HepG2 (cell line): ENCODE results near the gene NUP85. TPM values are rescaled to one million over a fixed set of nuclear protein-coding genes. Genes with fewer than 3 reads are reported as not detected.

Experiments used
- ATAC-seq: fragments of 200-7000 bp; cut with Tn5 transposase; 3 replicates; pipeline ENCODE4 v1.9.1; 2020; ENCODE audit warnings: mild to moderate bottlenecking, moderate library complexity
- BruUV-seq: library from RNA; stranded (reverse); fragments of 400-500 nt; replicated peaks from 2 replicates; lab custom pipeline; 2021; lab: Mats Ljungman, UMichigan
- CTCF ChIA-PET: fragments of 300-600 bp; formaldehyde crosslinking; extraction: SDS; loops from one replicate; lab custom pipeline; 2021; ENCODE audit warnings: low total read pairs, inconsistent platforms, low intra/inter-chr PET ratio; lab: Yijun Ruan, JAX
- POLR2A ChIA-PET: fragments of 350-600 bp; sonication (Branson Sonifier 250); formaldehyde crosslinking; loops from one replicate; lab custom pipeline; 2020; ENCODE audit warnings: antibody characterized with exemption, inconsistent platforms; lab: Yijun Ruan, JAX
- DNase-seq: peaks from one replicate; pipeline ENCODE4 v3.0.0-alpha.2; 2015; ENCODE audit warnings: low spot score
- FAIRE-seq: peaks from 3 replicates; lab custom pipeline; 2011; peaks lifted over from hg19 to GRCh38; lab: Jason Lieb, UNC
- H2AFZ ChIP-seq: one replicate; pipeline ENCODE4 v1.6.1; 2011; ENCODE audit warnings: low read length, inconsistent platforms
- H3K27ac ChIP-seq: fragments of 300-600 bp; 3 replicates; pipeline ENCODE4 v1.8.0; 2011; ENCODE audit warnings: mixed run types, mild to moderate bottlenecking, mixed read lengths, low read length, inconsistent platforms; ENCODE audit not compliant: insufficient read depth; ENCODE audit errors: extremely low read length
- H3K27me3 ChIP-seq, 2 experiments: fragments of 200-600 bp in 1 of 2; 2 replicates in 1 of 2; 3 replicates in 1 of 2; pipeline versions ENCODE4 v1.6.0 to v1.8.0; 2011; ENCODE audit warnings: low read length in 2 of 2, mild to moderate bottlenecking in 2 of 2, moderate library complexity in 2 of 2, inconsistent platforms in 1 of 2; ENCODE audit not compliant: insufficient read depth in 2 of 2, control insufficient read depth in 1 of 2
- H3K36me3 ChIP-seq, 2 experiments: fragments of 200-600 bp in 1 of 2; replicated peaks in 1 of 2; 2 replicates in 1 of 2; 3 replicates in 1 of 2; pipeline versions ENCODE4 v1.5.1 to v1.8.0; 2011; ENCODE audit warnings: low read length in 2 of 2, inconsistent platforms in 1 of 2; ENCODE audit not compliant: insufficient read depth in 2 of 2, control insufficient read depth in 1 of 2
- H3K4me1 ChIP-seq: 2 replicates; pipeline ENCODE4 v1.5.1; 2012; ENCODE audit warnings: low read length, inconsistent platforms; ENCODE audit not compliant: insufficient read depth
- H3K4me2 ChIP-seq: 2 replicates; pipeline ENCODE4 v1.6.0; 2011; ENCODE audit warnings: low read depth, low read length, inconsistent platforms
- H3K4me3 ChIP-seq, 3 experiments: fragments of 200-600 bp in 1 of 3; sonication (generic), shearing (Covaris generic) in 1 of 3; replicated peaks in 1 of 3; 2 replicates each; pipeline ENCODE4 v1.5.1; 2011 to 2016; ENCODE audit warnings: low read length in 3 of 3, inconsistent platforms in 2 of 3, low read depth in 2 of 3, mild to moderate bottlenecking in 2 of 3, control low read depth in 1 of 3, mixed read lengths in 1 of 3; ENCODE audit not compliant: insufficient read depth in 1 of 3
- H3K79me2 ChIP-seq: one replicate; pipeline ENCODE4 v1.6.1; 2011; ENCODE audit warnings: low read length, inconsistent platforms; ENCODE audit not compliant: insufficient read depth
- H3K9ac ChIP-seq: 2 replicates; pipeline ENCODE4 v1.6.0; 2011; ENCODE audit warnings: mild to moderate bottlenecking, low read depth, low read length, inconsistent platforms; ENCODE audit not compliant: insufficient read depth
- H3K9me3 ChIP-seq: 2 replicates; pipeline ENCODE4 v1.5.1; 2012; ENCODE audit warnings: mild to moderate bottlenecking, low read length
- H4K20me1 ChIP-seq: 2 replicates; pipeline ENCODE4 v1.6.0; 2011; ENCODE audit warnings: inconsistent platforms, mild to moderate bottlenecking, low read length, moderate library complexity; ENCODE audit not compliant: insufficient read depth
- HNF4G ChIP-seq, 2 experiments: sonication (generic) in 1 of 2; formaldehyde crosslinking in 1 of 2; IDR thresholded peaks; 2 replicates each; pipeline versions ENCODE4 v1.4.0 to v1.6.1; 2011 to 2020; ENCODE audit warnings: borderline replicate concordance in 2 of 2, low read depth in 2 of 2, mild to moderate bottlenecking in 2 of 2, low read length in 1 of 2, missing genetic modification reagents in 1 of 2, moderate library complexity in 1 of 2
- IKZF1 ChIP-seq: fragments of 450-650 bp; IDR thresholded peaks from 2 replicates; pipeline ENCODE4 v1.7.1; 2016
- KDM4B ChIP-seq: sonication (generic); formaldehyde crosslinking; IDR thresholded peaks from 2 replicates; pipeline ENCODE4 v1.4.0; 2020; ENCODE audit warnings: missing genetic modification reagents
- NONO ChIP-seq, 2 experiments: fragments of 450-650 bp in 1 of 2; sonication (generic) in 1 of 2; formaldehyde crosslinking in 1 of 2; IDR thresholded peaks in 1 of 2; conservative IDR thresholded peaks in 1 of 2; 2 replicates each; pipeline versions ENCODE4 v1.6.1 to v1.8.0; 2017 to 2022; ENCODE audit warnings: mild to moderate bottlenecking in 1 of 2, missing genetic modification reagents in 1 of 2, moderate library complexity in 1 of 2
- POLR2A ChIP-seq, 2 experiments: IDR thresholded peaks; 2 replicates each; pipeline ENCODE4 v1.6.1; 2011; ENCODE audit warnings: low read depth in 2 of 2, low read length in 2 of 2, mild to moderate bottlenecking in 1 of 2, moderate library complexity in 1 of 2; ENCODE audit not compliant: insufficient read depth in 1 of 2
- POLR2G ChIP-seq: fragments of 200-400 bp; formaldehyde crosslinking; IDR thresholded peaks from 2 replicates; pipeline ENCODE4 v1.6.1; 2018; ENCODE audit warnings: mild to moderate bottlenecking, low read depth, low read length, moderate library complexity
- RBM22 ChIP-seq: fragments of 200-400 bp; formaldehyde crosslinking; optimal IDR thresholded peaks from 2 replicates; pipeline ENCODE3; 2017; ENCODE audit warnings: mild to moderate bottlenecking, low read length, moderate library complexity
- ZBTB1 ChIP-seq: sonication (generic); formaldehyde crosslinking; IDR thresholded peaks from 2 replicates; pipeline ENCODE4 v1.4.0; 2020; ENCODE audit warnings: missing genetic modification reagents, borderline replicate concordance
- ZNF12 ChIP-seq: sonication (generic); formaldehyde crosslinking; IDR thresholded peaks from 2 replicates; pipeline ENCODE4 v1.5.0; 2020; ENCODE audit warnings: missing genetic modification reagents
- ZUFSP ChIP-seq: sonication (generic); formaldehyde crosslinking; IDR thresholded peaks from 2 replicates; pipeline ENCODE4 v1.9.0; 2021; ENCODE audit warnings: missing genetic modification reagents, mild to moderate bottlenecking, borderline replicate concordance
- WGBS: methylation state at CpG from one replicate; pipeline ENCODE4 v1.1.6; 2017; ENCODE audit warnings: low lambda C conversion rate; 5-methylcytosine and 5-hydroxymethylcytosine counted together
- in situ Hi-C: cut with HindIII; loops from 2 replicates; pipeline ENCODE4 v1.10.0; 2017; ENCODE audit warnings: low pct_unique_long_range_greater_than_20kb; ENCODE audit not compliant: extremely low pct_ligation_motif_present
- intact Hi-C: fragments of 100-400 bp; cut with micrococcal nuclease; formaldehyde crosslinking; loops from one replicate; pipeline ENCODE4 v1.10.0; 2022; ENCODE audit not compliant: unreplicated experiment
- polyA plus RNA-seq, 8 experiments: library from polyadenylated mRNA; depleted of rRNA in 3 of 8; stranded (reverse) in 7 of 8; unstranded in 1 of 8; fragments of >200 nt; fragmentation: Illumina TruSeq in 4 of 8; extraction: Trizol in 4 of 8; gene quantifications; 2 replicates each; pipeline versions ENCODE4 v1.2.1 to v1.2.3, GENCODE V29; 2011 to 2016; ENCODE audit warnings: low read depth in 4 of 8, missing spikeins in 1 of 8, mixed read lengths in 1 of 8; ENCODE audit not compliant: insufficient read depth in 1 of 8
- total RNA-seq, 5 experiments: library from RNA; depleted of rRNA; stranded (reverse); fragments of >200 nt; fragmentation: Illumina TruSeq; extraction: Trizol; gene quantifications; 2 replicates each; pipeline ENCODE4 v1.2.3, GENCODE V29; 2016; ENCODE audit warnings: low read depth in 1 of 5
- TF ChIP-seq, protein P1 (sequence below): sonication (generic); formaldehyde crosslinking; IDR thresholded peaks from 2 replicates; pipeline ENCODE4 v1.4.0; 2020; ENCODE audit warnings: missing genetic modification reagents, borderline replicate concordance
- TF ChIP-seq, protein P2 (sequence below): sonication (generic); formaldehyde crosslinking; IDR thresholded peaks from 2 replicates; pipeline ENCODE4 v1.8.0; 2023; ENCODE audit warnings: mild to moderate bottlenecking, missing genetic modification reagents

NUP85 gene
- total and polyA plus RNA-seq, 2 of the 13 experiments (the other 11 are each of a cell fraction or from before 2014, with no cell fraction given): 89.1 to 124 TPM

- TF ChIP-seq, protein P1, sequence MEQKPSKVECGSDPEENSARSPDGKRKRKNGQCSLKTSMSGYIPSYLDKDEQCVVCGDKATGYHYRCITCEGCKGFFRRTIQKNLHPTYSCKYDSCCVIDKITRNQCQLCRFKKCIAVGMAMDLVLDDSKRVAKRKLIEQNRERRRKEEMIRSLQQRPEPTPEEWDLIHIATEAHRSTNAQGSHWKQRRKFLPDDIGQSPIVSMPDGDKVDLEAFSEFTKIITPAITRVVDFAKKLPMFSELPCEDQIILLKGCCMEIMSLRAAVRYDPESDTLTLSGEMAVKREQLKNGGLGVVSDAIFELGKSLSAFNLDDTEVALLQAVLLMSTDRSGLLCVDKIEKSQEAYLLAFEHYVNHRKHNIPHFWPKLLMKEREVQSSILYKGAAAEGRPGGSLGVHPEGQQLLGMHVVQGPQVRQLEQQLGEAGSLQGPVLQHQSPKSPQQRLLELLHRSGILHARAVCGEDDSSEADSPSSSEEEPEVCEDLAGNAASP (CRISPR knock-in tag): no peak
- TF ChIP-seq NONO (IDR thresholded peaks at IDR 0.05) (no peak), NONO (CRISPR knock-in tag; conservative IDR thresholded peaks at IDR 0.05) (peak; percentile 56), POLR2A (IDR thresholded peaks at IDR 0.05; ENCODE audit: insufficient read depth in 1 of 2, low read depth in 2 of 2, low read length in 2 of 2) (0 out of 4 replicates have a peak, but pooled peaks of 1 of the 2 experiments have one; percentile 38), POLR2G (peak; percentile 20; the same call in 1 of the 2 replicates), RBM22 (peak; percentile 57)
These were observed 68.7 kb downstream of the NUP85 start (continued) for GRCh38 chr17:75273977-75274708.

DNA sequence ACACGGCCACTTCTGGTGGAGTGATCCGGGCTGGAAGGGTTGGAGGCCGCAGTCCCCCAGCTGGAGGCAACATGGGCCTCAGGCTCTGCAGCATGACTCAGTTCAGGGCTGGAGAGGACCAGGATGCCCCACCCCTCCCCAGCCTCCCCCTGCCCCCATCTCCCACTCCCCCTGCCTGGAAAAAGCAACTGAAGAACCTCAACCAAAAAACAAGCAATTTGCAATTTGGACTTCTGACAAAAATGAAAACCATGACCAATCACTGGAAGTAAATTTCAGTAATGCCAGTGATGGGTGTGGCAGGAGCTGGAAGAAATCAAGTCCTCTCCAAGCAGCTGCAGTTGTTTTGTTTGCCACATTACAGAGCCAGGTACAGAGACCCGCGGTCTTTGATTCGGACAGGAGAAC, 72.2 kb downstream of the NUP85 start:
- Histone ChIP-seq H4K20me1 (no peaks in the 10 kb centered on the region), H3K27ac (no peak overlapping the region), H3K4me1 (peaks cover 3% of the 10 kb centered on the region), H3K9ac (no peak overlapping the region), H3K4me2 (no peak overlapping the region), H3K9me3 (no peaks in the 10 kb centered on the region), H3K79me2 (no peaks in the 10 kb centered on the region), H3K36me3 (peaks cover 17 to 48% of the 10 kb centered on the region in 2 experiments), H3K27me3 (no peaks in the 10 kb centered on the region), H3K4me3 (no peak overlapping the region), H2AFZ (no peak overlapping the region)
- POLR2A ChIA-PET: interaction anchor here (0.9 to 3.3 kb wide), 4 partner anchors 10 to 117 kb away, joined by 3 to 16 read pairs (median 4); partner anchors contain the start of genes GGA3, MRPS7 and SLC25A19
- no peak for ATAC-seq
- WGBS: 96% methylated on average over 6 of the region's 6 CpGs
- in situ Hi-C loops: no loop called here
- DNase-seq: no peak
- intact Hi-C loops: no loop called here
- TF ChIP-seq ZUFSP (CRISPR knock-in tag): no peak
- TF ChIP-seq, protein P2, sequence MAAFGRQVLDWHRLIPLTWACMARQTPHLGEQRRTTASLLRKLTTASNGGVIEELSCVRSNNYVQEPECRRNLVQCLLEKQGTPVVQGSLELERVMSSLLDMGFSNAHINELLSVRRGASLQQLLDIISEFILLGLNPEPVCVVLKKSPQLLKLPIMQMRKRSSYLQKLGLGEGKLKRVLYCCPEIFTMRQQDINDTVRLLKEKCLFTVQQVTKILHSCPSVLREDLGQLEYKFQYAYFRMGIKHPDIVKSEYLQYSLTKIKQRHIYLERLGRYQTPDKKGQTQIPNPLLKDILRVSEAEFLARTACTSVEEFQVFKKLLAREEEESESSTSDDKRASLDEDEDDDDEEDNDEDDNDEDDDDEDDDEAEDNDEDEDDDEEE: no peak
- TF ChIP-seq ZBTB1 (CRISPR knock-in tag): no peak
- TF ChIP-seq IKZF1: no peak
- TF ChIP-seq HNF4G (IDR thresholded peaks at IDR 0.05; ENCODE audit: borderline replicate concordance, low read depth, low read length): no peak
- no peak for TF ChIP-seq HNF4G (CRISPR knock-in tag; IDR thresholded peaks at IDR 0.05; ENCODE audit: borderline replicate concordance, low read depth)
- TF ChIP-seq KDM4B: no peak
- no peak for TF ChIP-seq ZNF12
- BruUV-seq: no TSS peak
- no peak for FAIRE-seq
- CTCF ChIA-PET: no interaction called here
